ENCODE measurements around the gene JOSD1. TPM values are rescaled to one million over a fixed set of nuclear protein-coding genes. Genes with fewer than 3 reads are reported as not detected.

Gene JOSD1
- 55.0 and 76.5 TPM in 2 replicates for total RNA-seq

DNA sequence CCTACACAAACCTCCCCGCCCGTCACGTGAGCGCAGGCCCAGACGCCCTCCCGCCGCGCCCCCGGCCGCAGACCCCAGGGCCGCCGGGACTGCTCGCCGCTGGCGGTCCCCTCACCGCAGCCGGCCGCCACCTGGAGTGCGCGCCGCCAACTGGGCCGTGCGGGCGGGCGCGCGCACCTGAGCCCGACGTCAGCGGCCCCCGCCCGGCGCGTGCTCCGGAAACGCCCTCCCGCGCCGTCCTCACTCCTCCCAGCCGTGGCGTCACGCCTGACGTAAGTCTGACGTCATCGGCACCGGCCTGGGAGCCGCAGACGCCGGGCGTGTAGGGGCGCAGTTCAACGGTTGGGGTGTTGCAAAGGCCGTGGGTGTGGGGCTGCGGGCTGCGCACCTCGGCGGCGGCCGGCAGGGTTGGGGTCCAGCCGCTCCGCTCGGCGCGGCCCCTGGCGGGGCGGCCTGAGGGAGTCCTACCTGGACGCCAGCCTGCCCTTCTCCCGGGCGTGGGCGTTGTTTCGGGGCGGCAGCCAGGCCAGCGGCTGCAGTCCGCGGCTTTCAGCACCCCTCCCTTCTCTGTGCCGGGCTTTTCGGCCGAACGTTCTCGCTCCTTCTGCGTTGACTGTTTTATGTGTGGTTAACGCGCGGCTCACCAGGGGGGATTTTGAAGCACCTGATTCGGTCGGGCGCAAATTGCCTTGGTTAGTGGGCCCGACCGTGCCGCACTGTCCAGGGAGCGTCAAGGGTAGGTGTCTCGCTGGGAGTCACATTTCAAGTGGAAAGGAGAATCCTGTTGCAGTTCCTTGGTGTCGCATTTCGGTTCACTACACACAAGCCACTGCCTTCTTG, at the start of gene JOSD1:
TSS of gene JOSD1 (minus strand) at position 155 of the 840 bp plus-strand sequence. CDS start 956 bp downstream, outside the sequence.

DNA sequence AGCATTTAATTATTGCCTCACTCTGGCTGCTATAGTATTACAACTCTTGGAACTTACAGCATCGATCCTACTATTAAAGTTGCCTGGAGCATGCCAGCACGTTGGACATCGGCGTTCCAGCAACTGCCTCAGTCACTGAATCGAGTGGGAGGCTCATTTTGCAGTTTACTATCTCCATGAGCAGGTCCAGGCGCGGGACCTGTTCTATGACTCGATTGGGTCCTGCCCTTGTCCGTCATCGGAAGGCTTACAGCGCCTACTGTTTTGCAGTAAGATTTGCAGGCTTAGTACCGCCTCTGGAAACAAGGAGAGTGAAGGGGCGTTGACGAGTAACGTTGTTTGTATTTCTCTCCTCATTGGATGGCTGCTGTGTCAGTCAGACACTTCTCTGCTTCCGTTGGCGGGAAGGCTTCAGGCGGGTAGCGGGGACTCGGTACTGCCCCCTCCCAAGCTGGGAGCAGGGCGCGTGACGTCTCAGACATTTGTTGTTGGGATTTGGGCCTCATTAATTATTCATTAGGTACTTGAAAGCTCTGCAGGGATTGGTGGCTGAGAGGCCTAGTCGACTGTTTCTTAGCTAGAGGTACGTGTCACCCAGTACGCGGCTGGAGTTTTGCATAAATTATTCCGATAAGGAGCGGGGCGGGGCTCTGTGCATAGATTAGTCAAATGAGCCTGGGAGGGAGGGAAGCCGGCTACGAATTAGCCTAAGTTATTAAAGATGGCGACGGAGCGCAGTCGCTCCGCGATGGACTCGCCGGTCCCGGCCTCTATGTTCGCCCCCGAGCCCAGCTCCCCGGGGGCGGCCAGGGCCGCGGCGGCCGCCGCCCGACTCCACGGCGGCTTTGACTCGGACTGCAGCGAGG, 4.7 kb upstream of the JOSD1 start, which contains the start of gene GTPBP1:
TSS of gene GTPBP1 (plus strand) at position 710 of the 866 bp plus-strand sequence. CDS start at position 722, 12 bp downstream.

DNA sequence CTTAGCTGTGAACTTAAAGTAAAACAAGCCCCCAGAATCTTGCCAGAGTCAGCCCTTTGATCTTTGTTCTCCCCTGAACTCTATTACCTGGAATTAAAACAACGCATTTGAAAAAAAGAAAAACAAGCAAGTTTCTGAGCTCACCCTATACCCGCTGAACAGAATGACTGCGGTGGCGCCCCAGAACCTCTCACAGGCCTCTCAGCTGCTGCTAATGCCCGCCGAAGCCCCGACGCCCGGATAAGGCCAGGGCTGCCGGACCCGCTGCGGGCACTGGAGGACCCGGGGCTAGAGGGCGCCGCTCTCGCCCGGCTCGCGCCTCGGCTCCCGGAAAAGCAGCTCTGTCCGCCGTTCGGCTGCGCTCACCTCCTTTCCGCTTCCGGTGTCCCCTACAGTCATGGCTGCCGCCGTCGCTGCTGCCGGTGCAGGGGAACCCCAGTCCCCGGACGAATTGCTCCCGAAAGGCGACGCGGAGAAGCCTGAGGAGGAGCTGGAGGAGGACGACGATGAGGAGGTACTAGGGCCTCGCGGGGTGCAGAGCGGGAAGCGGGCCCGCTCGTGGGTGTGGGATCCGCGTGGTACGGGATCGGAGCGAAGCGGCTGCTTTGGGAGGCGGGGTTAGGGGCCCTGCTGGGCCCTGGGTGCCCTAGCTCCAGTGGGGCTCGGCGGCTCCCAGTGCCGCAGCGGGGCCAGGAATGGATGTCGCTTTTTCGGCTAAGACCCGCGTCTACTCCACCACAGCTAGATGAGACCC, 19.0 kb downstream of the JOSD1 start, which contains the start of gene TOMM22:
TSS of gene TOMM22 (plus strand) at position 376 of the 754 bp plus-strand sequence. CDS start at position 398, 22 bp downstream.

DNA sequence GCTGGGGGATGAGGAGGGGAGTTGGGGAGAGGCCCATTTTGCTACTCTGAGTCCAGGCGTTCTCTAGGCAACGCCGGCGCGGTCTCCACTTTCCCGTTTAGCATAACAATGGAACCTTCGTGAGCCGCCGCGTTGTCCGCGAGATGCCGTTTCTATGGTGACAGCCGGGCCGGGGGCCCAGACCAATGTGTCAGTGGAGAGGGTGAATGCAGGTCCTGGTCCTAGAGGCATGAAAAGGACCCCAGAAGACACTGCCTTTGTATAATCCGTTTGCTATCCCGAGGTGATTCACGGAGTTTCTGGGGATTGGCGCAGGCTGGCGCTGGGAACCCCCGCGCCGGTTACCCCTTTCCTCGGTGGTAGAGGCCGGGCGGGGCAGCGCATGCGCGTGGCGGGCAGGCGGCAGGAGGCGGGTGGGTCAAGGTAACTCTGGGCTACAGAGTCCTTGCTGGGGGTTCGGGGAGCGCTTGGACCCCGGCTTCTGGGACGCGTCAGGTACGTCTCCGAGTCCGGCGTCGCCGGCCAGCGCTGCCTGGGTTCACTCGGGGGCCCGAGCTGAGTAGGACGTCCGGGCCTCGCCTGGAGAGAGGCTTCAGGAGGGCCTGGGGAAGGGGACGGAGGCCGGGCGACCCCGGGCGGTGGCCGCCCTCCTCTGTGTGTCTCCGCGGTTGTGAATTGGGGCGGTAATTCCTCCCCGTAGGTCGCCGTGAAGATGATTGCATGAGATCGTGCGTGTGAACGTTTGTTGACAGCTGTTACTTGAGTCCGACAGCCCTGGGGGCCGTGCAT, 44.3 kb downstream of the JOSD1 start, which contains the start of the genes CBY1 and FAM227A:
TSS of gene CBY1 (plus strand) at position 383 of the 789 bp plus-strand sequence. CDS start 11,417 bp downstream, outside the sequence.
TSS of gene FAM227A (minus strand) at position 137 of the 789 bp plus-strand sequence. CDS start 6,224 bp downstream, outside the sequence.

Small RNAs within 50 kb of the gene (small RNA-seq; reads per million reads assigned to genes)
- not detected for gene AL021707.8

Other genes starting within 250 kb of the JOSD1 start
- not detected in 2 replicates for gene KCNJ4, start 245.7 kb downstream of the JOSD1 start, total RNA-seq
- 67.5 and 126 TPM in 2 replicates for gene KDELR3, start 232.8 kb downstream of the JOSD1 start, total RNA-seq
- gene DDX17, start 194.6 kb downstream of the JOSD1 start, total RNA-seq: 590 and 771 TPM in 2 replicates
- 5.0 and 5.5 TPM in 2 replicates for gene DMC1, start 130.8 kb downstream of the JOSD1 start, total RNA-seq
- 1.2 and 3.1 TPM in 2 replicates for gene FAM227A, start 44.6 kb downstream of the JOSD1 start, total RNA-seq
- 14.2 and 20.4 TPM in 2 replicates for gene CBY1, start 44.3 kb downstream of the JOSD1 start, total RNA-seq
- 48.7 and 97.0 TPM in 2 replicates for gene TOMM22, start 19.0 kb downstream of the JOSD1 start, total RNA-seq
- gene GTPBP1, start 5.0 kb upstream of the JOSD1 start, total RNA-seq: 32.5 and 34.9 TPM in 2 replicates
- gene SUN2, start 55.1 kb upstream of the JOSD1 start, total RNA-seq: 69.1 and 119 TPM in 2 replicates
- 18.5 and 19.5 TPM in 2 replicates for gene DNAL4, start 93.2 kb upstream of the JOSD1 start, total RNA-seq
- gene NPTXR, start 143.1 kb upstream of the JOSD1 start, total RNA-seq: 0.43 and 0.79 TPM in 2 replicates
- 27.7 and 41.2 TPM in 2 replicates for gene CBX6, start 171.3 kb upstream of the JOSD1 start, total RNA-seq

All from placental epithelial cell (primary cell).